LNCAP (cell line): Measurements from ENCODE around the gene ZNF780A.

Experiments
- CTCF ChIP-seq: fragments of 450-650 bp; IDR thresholded peaks from 2 replicates; pipeline ENCODE4 v1.5.1; 2017; ENCODE audit warnings: mild to moderate bottlenecking

ZNF780A gene

GRCh38 chr19:40090241-40091204 lies at the start of gene ZNF780A:
ZNF780A (minus strand) TSS chr19:40090943; CDS start chr19:40084753, 6,190 bp downstream.
- TF ChIP-seq CTCF, result no peak

DNA sequence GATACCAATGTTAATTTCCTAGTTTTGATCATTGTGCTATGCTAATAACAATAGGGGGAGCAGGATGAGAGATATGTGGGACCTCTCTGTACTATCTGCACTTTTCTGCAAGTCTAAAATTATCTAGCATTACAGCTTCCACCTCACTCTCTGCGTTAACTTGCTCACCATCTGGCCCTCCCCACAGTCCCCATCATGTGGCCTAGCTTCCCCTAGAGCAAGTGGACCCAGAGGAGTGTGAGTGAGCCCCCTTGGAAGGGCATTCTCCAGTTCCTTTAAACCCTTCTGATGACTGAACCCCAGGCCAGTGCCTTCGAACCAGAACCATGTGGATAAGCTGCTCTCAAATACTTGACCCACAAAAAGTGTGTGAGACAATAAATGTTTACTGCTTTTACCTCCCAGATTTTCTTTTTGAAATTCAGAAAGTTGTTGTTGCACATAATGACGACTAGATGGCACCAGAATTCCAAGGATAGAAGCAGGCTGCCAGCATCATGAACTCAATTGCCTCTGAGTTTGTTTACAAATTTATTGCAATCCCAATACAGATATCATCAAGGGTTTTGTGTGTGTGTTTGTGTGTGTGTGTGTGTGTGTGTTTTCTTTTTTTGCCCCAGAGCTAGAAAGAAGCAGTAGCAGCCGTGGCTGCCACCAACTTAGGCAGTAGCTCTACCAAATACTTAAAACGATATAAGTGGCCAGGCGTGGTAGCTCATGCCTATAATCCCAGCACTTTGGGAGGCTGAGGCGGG lies 49.0 kb upstream of the ZNF780A start:
- TF ChIP-seq CTCF, result peak; percentile 81

DNA sequence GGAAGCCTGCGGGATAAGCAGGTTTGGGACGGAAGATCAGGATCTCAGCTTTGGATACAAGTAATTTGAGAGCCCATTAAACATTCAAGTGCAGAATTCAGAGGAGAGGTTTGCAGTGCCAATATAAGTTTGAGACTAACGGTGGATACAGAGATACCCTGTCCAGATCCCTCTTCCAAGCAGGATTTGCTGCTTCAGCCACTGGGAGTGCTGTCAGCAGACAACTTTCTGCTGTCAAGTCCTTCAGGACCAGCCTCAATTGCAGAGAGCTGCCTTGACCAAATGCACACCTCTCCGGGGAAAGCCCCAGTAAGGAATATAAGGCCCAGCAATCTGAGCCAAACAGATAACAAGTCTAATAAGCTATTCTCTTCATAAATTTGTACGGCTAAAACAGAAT lies 46.1 kb upstream of the ZNF780A start:
- no peak for TF ChIP-seq CTCF

GRCh38 chr19:40134866-40135265 lies 44.1 kb upstream of the ZNF780A start:
- no peak for TF ChIP-seq CTCF

- TF ChIP-seq CTCF, result no peak
Observed at GRCh38 chr19:40133491-40133890, 42.7 kb upstream of the ZNF780A start.

GRCh38 chr19:40130013-40130412 lies 39.3 kb upstream of the ZNF780A start:
- no peak for TF ChIP-seq CTCF

DNA sequence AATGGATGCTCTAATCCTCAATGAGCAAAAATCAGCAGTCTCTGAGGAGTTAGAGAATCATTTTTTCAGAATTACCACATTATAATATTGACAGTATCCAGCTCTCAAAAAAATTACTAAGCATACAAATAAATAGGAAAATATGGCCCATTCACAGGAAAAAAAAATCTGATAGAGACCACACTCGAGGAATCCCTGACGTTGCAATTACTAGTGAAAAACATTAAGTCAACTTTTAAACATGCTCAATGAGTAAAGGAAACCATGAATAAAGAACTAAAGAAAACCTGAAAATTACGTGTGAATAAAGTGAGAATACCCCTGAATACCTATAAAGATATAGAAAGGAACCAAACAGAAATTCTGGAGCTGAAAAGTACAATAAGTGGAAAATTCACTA lies 38.7 kb upstream of the ZNF780A start:
- no peak for TF ChIP-seq CTCF
